H1 (cell line): ENCODE data around the gene ABCC11.

Experiments
- EGR1 ChIP-seq: IDR thresholded peaks from 2 replicates; pipeline ENCODE4 v1.6.1; 2011; ENCODE audit warnings: low read depth, low read length, borderline replicate concordance
- EZH2 ChIP-seq: fragments of 200-600 bp; sonication (generic); IDR thresholded peaks from 2 replicates; pipeline ENCODE4 v1.7.1; 2012; ENCODE audit warnings: low read depth, mild to moderate bottlenecking, moderate library complexity, low read length, inconsistent platforms; ENCODE audit not compliant: severe bottlenecking
- HDAC2 ChIP-seq, 2 experiments: fragments of 300-600 bp in 1 of 2; sonication (generic) in 1 of 2; IDR thresholded peaks; 2 replicates each; pipeline ENCODE4 v1.6.1; 2011 to 2012; ENCODE audit warnings: low read depth in 2 of 2, low read length in 2 of 2, mild to moderate bottlenecking in 2 of 2, moderate library complexity in 2 of 2, borderline replicate concordance in 1 of 2, inconsistent platforms in 1 of 2
- NRF1 ChIP-seq: IDR thresholded peaks from 2 replicates; pipeline ENCODE4 v1.6.1; 2011; ENCODE audit warnings: mild to moderate bottlenecking, low read depth, low read length, improper control_type of control experiment
- POLR2A ChIP-seq, 2 experiments: IDR thresholded peaks; 1 replicate in 1 of 2; 2 replicates in 1 of 2; pipeline ENCODE4 v1.6.1; 2011; ENCODE audit warnings: low read depth in 2 of 2, low read length in 2 of 2, mild to moderate bottlenecking in 2 of 2; ENCODE audit errors: control extremely low read depth in 1 of 2
- RFX5 ChIP-seq: IDR thresholded peaks from 2 replicates; pipeline ENCODE4 v1.6.1; 2011; ENCODE audit warnings: low read depth, low read length, improper control_type of control experiment, borderline replicate concordance
- SIN3A ChIP-seq, 2 experiments: IDR thresholded peaks in 1 of 2; conservative IDR thresholded peaks in 1 of 2; 2 replicates each; pipeline ENCODE4 v1.6.1; 2011 to 2012; ENCODE audit warnings: low read length in 2 of 2, improper control_type of control experiment in 1 of 2, low read depth in 1 of 2, mild to moderate bottlenecking in 1 of 2
- TF ChIP-seq, protein P1 (sequence below), 3 experiments: IDR thresholded peaks; 1 replicate in 2 of 3; 2 replicates in 1 of 3; pipeline versions ENCODE4 v1.5.1 to v1.6.1; 2011; ENCODE audit warnings: low read length in 3 of 3, mild to moderate bottlenecking in 3 of 3, inconsistent platforms in 2 of 3, low read depth in 1 of 3, moderate library complexity in 1 of 3; ENCODE audit not compliant: insufficient read depth in 1 of 3; ENCODE audit errors: control extremely low read depth in 1 of 3
- TF ChIP-seq, protein P2 (sequence below): IDR thresholded peaks from 2 replicates; pipeline ENCODE4 v1.6.1; 2012; ENCODE audit warnings: low read length, inconsistent platforms

DNA sequence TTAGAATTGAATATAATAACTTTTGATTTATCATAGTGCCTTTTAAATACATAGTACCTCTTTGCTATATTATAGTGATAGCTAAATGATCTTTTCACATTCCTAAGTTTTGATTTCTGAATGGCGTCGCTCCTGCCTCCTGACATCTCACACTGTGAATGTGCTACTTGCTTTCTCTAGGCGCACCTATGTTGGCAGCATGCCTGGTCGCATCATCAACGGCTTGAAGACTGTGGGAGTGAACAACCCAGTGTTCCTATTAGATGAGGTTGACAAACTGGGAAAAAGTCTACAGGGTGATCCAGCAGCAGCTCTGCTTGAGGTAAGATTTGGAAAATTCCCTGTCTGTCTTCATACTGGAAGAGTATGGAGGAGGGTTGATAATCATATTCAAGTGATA, 29.8 kb upstream of the ABCC11 start:
- TF ChIP-seq, protein P1, sequence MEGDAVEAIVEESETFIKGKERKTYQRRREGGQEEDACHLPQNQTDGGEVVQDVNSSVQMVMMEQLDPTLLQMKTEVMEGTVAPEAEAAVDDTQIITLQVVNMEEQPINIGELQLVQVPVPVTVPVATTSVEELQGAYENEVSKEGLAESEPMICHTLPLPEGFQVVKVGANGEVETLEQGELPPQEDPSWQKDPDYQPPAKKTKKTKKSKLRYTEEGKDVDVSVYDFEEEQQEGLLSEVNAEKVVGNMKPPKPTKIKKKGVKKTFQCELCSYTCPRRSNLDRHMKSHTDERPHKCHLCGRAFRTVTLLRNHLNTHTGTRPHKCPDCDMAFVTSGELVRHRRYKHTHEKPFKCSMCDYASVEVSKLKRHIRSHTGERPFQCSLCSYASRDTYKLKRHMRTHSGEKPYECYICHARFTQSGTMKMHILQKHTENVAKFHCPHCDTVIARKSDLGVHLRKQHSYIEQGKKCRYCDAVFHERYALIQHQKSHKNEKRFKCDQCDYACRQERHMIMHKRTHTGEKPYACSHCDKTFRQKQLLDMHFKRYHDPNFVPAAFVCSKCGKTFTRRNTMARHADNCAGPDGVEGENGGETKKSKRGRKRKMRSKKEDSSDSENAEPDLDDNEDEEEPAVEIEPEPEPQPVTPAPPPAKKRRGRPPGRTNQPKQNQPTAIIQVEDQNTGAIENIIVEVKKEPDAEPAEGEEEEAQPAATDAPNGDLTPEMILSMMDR (IDR thresholded peaks at IDR 0.05; ENCODE audit: control extremely low read depth in 1 of 3, insufficient read depth in 1 of 3, low read depth in 1 of 3, low read length in 3 of 3), result no peak
- no peak for TF ChIP-seq NRF1
- no peak for TF ChIP-seq SIN3A (conservative IDR thresholded peaks at IDR 0.05 in 1 of 2, IDR thresholded peaks at IDR 0.05 in 1 of 2; ENCODE audit: low read depth in 1 of 2, low read length in 2 of 2)
- no peak for TF ChIP-seq POLR2A (IDR thresholded peaks at IDR 0.05; ENCODE audit: control extremely low read depth in 1 of 2, low read depth in 2 of 2, low read length in 2 of 2)
- TF ChIP-seq, protein P2, sequence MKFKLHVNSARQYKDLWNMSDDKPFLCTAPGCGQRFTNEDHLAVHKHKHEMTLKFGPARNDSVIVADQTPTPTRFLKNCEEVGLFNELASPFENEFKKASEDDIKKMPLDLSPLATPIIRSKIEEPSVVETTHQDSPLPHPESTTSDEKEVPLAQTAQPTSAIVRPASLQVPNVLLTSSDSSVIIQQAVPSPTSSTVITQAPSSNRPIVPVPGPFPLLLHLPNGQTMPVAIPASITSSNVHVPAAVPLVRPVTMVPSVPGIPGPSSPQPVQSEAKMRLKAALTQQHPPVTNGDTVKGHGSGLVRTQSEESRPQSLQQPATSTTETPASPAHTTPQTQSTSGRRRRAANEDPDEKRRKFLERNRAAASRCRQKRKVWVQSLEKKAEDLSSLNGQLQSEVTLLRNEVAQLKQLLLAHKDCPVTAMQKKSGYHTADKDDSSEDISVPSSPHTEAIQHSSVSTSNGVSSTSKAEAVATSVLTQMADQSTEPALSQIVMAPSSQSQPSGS, result no peak
- TF ChIP-seq EZH2, result no peak
- no peak for TF ChIP-seq HDAC2 (IDR thresholded peaks at IDR 0.05; ENCODE audit: borderline replicate concordance in 1 of 2, low read depth in 2 of 2, low read length in 2 of 2)
- TF ChIP-seq RFX5, result no peak
- no peak for TF ChIP-seq EGR1
